Heart left ventricle (tissue), 16 donors: ENCODE measurements around the gene HS3ST5. TPM values are rescaled to one million over a fixed set of nuclear protein-coding genes. Genes with fewer than 3 reads are reported as not detected.

Source experiments
- ATAC-seq, 4 donors: fragments of 200-7000 bp; cut with Tn5 transposase; one replicate each; pipeline ENCODE4 v1.9.1; 2020 to 2022; ENCODE audit warnings: moderate library complexity in 4 of 4, mild to moderate bottlenecking in 3 of 4, moderate number of reproducible peaks in 1 of 4
- DNase-seq, 5 donors: peaks; one replicate each; pipeline ENCODE4 v3.0.0-alpha.2; 2020
- H3K27ac ChIP-seq, 12 donors: fragments of 200-600 bp; sonication (generic) in 4 of 12; one replicate each; pipeline versions ENCODE4 v1.5.0 to v1.8.0; 2016 to 2022; ENCODE audit warnings: mild to moderate bottlenecking in 2 of 12
- H3K27me3 ChIP-seq, 9 donors: fragments of 200-600 bp; sonication (generic) in 2 of 9; one replicate each; pipeline versions ENCODE4 v1.5.1 to v1.8.0; 2016 to 2022; ENCODE audit warnings: mild to moderate bottlenecking in 3 of 9
- H3K36me3 ChIP-seq, 9 donors: fragments of 200-600 bp; sonication (generic) in 2 of 9; one replicate each; pipeline versions ENCODE4 v1.5.0 to v1.8.0; 2018 to 2022; ENCODE audit warnings: mild to moderate bottlenecking in 2 of 9
- H3K4me1 ChIP-seq, 12 donors: fragments of 200-600 bp; sonication (generic) in 4 of 12; one replicate each; pipeline versions ENCODE4 v1.5.0 to v1.8.0; 2016 to 2022; ENCODE audit warnings: mild to moderate bottlenecking in 3 of 12
- H3K4me3 ChIP-seq, 12 donors: fragments of 200-600 bp; sonication (generic) in 4 of 12; one replicate each; pipeline versions ENCODE4 v1.5.0 to v1.8.0; 2017 to 2022; ENCODE audit warnings: mild to moderate bottlenecking in 9 of 12, moderate library complexity in 4 of 12
- H3K9me3 ChIP-seq, 12 donors: fragments of 200-600 bp; sonication (generic) in 4 of 12; one replicate each; pipeline versions ENCODE4 v1.5.0 to v1.8.0; 2016 to 2022; ENCODE audit warnings: mild to moderate bottlenecking in 1 of 12
- POLR2A ChIP-seq, 2 donors: fragments of 450-650 bp; IDR thresholded peaks; one replicate each; pipeline ENCODE4 v1.6.1; 2017; ENCODE audit warnings: antibody characterized with exemption in 2 of 2, mild to moderate bottlenecking in 2 of 2, moderate library complexity in 2 of 2
- WGBS, 4 donors: extraction: QIAGEN DNeasy Blood & Tissue Kit in 2 of 4; methylation state at CpG; one replicate each; pipeline versions ENCODE4 v1.1.5 to v1.1.7; 2013 to 2018; 5-methylcytosine and 5-hydroxymethylcytosine counted together
- intact Hi-C, 10 donors: fragments of 100-400 bp; cut with DNase I; formaldehyde crosslinking; loops; one replicate each; pipeline versions ENCODE4 v1.11.1 to v1.14.2; 2022
- polyA plus RNA-seq, 2 donors: library from polyadenylated mRNA; stranded (reverse); fragments of 200-250 nt; gene quantifications; one replicate each; pipeline ENCODE4 v1.2.3, GENCODE V29; 2013
- total RNA-seq, 9 donors: library from RNA; depleted of rRNA in 2 of 9; stranded (reverse); fragments of >200 nt in 2 of 9; fragmentation: NEBNext Ultra II Directional in 3 of 9; extraction: Animal tissue kit (Norgen Biotek cat#: 25700) in 3 of 9; gene quantifications; one replicate each; pipeline versions ENCODE4 v1.1.0 to v1.2.4, GENCODE V29; 2016 to 2023
- TF ChIP-seq, protein P1 (sequence below), 12 donors: fragments of 200-600 bp; sonication (generic) in 4 of 12; IDR thresholded peaks; one replicate each; pipeline versions ENCODE4 v1.5.0 to v1.8.0; 2018 to 2022; ENCODE audit warnings: antibody characterized with exemption in 12 of 12, mild to moderate bottlenecking in 5 of 12
- donor health status: ischemic (EF 13 %, LVEDD 7.1; RV severe dilation, severe dysfunction).
- donor health status: healthy with polysubstance abuse.
- donor health status: DM: no; HTN: yes; CAD: no.
- donor health status: DM: no; HTN: no; CAD: no.
- donor health status: ischemic (EF 25% LVEDD 6.9; RV normal size, moderate dysfunction).
- donor health status: ischemic (EF 25% LVEDD 5.7; RV mildly dilated, moderate dysfunction).
- donor health status: healthy.
- donor health status: DM: yes; HTN: yes; CAD: no.
- donor health status: ischemic (EF 35%, LVEDD 5.7; RV mildly dilated, moderate dysfunction).
- donor health status: nonischemic (EF 11% LVEDD 7.7; RV severe dilation, severe dysfunction).
- donor health status: DM: yes; HTN: yes; CAD: no.
- donor health status: PGD.
- donor health status: ischemic (EF 29% LVEDD 5.4; RV normal size, mild dysfunction).
- donor health status: nonischemic (EF 23%, LVEDD 6.1; RV moderate dilation, normal function).

Gene HS3ST5
- total and polyA plus RNA-seq, 11 donors: not detected

DNA sequence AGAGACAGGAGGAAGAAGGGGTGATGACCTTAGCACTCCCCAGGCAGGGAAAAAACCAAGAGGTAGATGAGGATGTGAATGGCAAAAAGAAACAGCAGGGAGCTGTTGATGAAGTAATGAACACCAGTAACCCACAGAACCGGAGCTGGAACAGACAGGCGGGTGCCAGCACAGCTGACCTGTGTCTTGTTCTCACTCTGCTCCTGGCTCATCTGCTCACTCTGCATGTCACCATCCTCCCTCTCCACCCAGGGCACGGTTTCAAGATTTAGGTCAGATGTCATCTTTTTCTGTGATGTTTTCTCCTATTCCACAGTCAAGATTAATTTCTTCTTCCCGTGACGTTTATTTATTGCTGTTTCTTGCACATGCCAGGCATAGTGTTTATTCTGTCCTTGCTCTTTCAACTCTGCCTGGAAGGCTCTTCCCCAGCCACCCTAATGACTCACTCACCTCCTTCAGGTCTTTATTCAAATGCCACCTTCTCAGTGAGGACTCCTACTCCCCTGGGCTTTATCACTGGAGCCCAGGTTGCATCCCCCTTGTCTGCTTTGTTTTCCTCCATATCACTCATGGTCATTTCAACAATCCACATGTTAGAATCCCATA lies 207.4 kb downstream of the HS3ST5 start:
- no peak for TF ChIP-seq POLR2A (IDR thresholded peaks at IDR 0.05)
- TF ChIP-seq, protein P1, sequence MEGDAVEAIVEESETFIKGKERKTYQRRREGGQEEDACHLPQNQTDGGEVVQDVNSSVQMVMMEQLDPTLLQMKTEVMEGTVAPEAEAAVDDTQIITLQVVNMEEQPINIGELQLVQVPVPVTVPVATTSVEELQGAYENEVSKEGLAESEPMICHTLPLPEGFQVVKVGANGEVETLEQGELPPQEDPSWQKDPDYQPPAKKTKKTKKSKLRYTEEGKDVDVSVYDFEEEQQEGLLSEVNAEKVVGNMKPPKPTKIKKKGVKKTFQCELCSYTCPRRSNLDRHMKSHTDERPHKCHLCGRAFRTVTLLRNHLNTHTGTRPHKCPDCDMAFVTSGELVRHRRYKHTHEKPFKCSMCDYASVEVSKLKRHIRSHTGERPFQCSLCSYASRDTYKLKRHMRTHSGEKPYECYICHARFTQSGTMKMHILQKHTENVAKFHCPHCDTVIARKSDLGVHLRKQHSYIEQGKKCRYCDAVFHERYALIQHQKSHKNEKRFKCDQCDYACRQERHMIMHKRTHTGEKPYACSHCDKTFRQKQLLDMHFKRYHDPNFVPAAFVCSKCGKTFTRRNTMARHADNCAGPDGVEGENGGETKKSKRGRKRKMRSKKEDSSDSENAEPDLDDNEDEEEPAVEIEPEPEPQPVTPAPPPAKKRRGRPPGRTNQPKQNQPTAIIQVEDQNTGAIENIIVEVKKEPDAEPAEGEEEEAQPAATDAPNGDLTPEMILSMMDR (IDR thresholded peaks at IDR 0.05): no peak
- Histone ChIP-seq H3K4me1 (no peaks in the 10 kb centered on the region), H3K9me3 (no peaks in the 10 kb centered on the region), H3K4me3 (no peak overlapping the region), H3K27me3 (peaks cover 0 to 4% (median 0%) of the 10 kb centered on the region in 9 donors), H3K27ac (no peak overlapping the region), H3K36me3 (no peaks in the 10 kb centered on the region)
- DNase-seq (no peak), ATAC-seq (no peak)
- 62 to 81% (median 68%) methylated on average over 5 of the region's 5 CpGs for WGBS, 4 donors
- intact Hi-C loops: no loop called here

DNA sequence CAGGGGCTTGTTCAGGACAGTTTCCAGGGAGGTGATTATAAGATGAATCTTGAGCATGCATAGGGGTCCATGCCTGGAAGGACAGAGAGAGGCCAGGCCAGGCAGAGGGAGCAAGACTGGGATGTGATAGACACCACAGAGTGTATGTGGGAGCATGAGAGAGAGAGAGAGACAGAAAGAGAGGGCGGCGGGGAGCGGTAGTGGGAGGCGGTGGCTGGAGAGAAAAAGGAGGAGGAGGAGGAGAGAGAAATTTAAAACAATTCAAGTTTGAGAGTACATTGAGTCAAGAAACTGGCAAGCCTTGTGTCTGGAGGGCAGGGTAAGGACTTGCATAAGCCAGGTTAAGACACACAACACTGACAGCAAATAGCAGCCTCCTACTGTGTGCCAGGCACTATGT lies 209.0 kb downstream of the HS3ST5 start:
- Histone ChIP-seq H3K27ac (no peak overlapping the region), H3K27me3 (peaks cover 0 to 2% (median 0%) of the 10 kb centered on the region in 9 donors), H3K4me1 (no peaks in the 10 kb centered on the region), H3K9me3 (no peaks in the 10 kb centered on the region), H3K4me3 (no peak overlapping the region), H3K36me3 (no peaks in the 10 kb centered on the region)
- intact Hi-C loops: no loop called here
- 86 to 96% (median 91%) methylated on average over 4 of the region's 4 CpGs for WGBS, 4 donors
- no peak for ATAC-seq
- no peak for TF ChIP-seq POLR2A (IDR thresholded peaks at IDR 0.05)
- TF ChIP-seq, protein P1 (IDR thresholded peaks at IDR 0.05): no peak
- no peak for DNase-seq

GRCh38 chr6:114131945-114132344 lies 210.9 kb downstream of the HS3ST5 start:
- TF ChIP-seq POLR2A (IDR thresholded peaks at IDR 0.05): no peak
- TF ChIP-seq, protein P1 (IDR thresholded peaks at IDR 0.05): no peak
- Histone ChIP-seq H3K4me1 (no peaks in the 10 kb centered on the region), H3K27me3 (no peaks in the 10 kb centered on the region), H3K9me3 (no peaks in the 10 kb centered on the region), H3K4me3 (no peak overlapping the region), H3K27ac (no peak overlapping the region), H3K36me3 (no peaks in the 10 kb centered on the region)
- intact Hi-C loops: no loop called here
- WGBS, 4 donors: 48 to 94% (median 80%) methylated on average over 1 of the region's 1 CpG
- DNase-seq: no peak
- ATAC-seq: no peak

- no peak overlapping the region for H3K4me3 ChIP-seq
- WGBS, 4 donors: 34 to 59% (median 44%) methylated on average over 3 of the region's 3 CpGs
- intact Hi-C loops: no loop called here
- DNase-seq (no peak), ATAC-seq (no peak)
- no peaks in the 10 kb centered on the region for H3K9me3 ChIP-seq
- no peaks in the 10 kb centered on the region for H3K36me3 ChIP-seq
- TF ChIP-seq, protein P1 (IDR thresholded peaks at IDR 0.05): no peak
- TF ChIP-seq POLR2A (IDR thresholded peaks at IDR 0.05): no peak
- no peaks in the 10 kb centered on the region for H3K4me1 ChIP-seq
- H3K27ac ChIP-seq: no peak overlapping the region
- peaks cover 0 to 19% (median 0%) of the 10 kb centered on the region in 9 donors for H3K27me3 ChIP-seq
Measured at GRCh38 chr6:114125576-114125975, 217.2 kb downstream of the HS3ST5 start.
